Right lobe of liver (tissue), 6 donors: ENCODE measurements around the gene GATA3. TPM values are rescaled to one million over a fixed set of nuclear protein-coding genes. Genes with fewer than 3 reads are reported as not detected.
"Not testable (repeated sequence)": the region's sequence is repeated elsewhere in the genome, so short reads cannot be mapped to it uniquely, and the experiment has no call there.

Source experiments
- ATAC-seq, 4 donors: fragments of 200-7000 bp; cut with Tn5 transposase; one replicate each; pipeline ENCODE4 v1.9.1; 2020; ENCODE audit warnings: mild to moderate bottlenecking in 4 of 4, moderate library complexity in 4 of 4
- DNase-seq, 3 donors: peaks; one replicate each; pipeline ENCODE4 v3.0.0-alpha.2; 2020
- H3K27ac ChIP-seq, 3 donors: fragments of 200-600 bp; one replicate each; pipeline ENCODE4 v1.8.0; 2022
- H3K27me3 ChIP-seq, 2 donors: fragments of 200-600 bp; one replicate each; pipeline ENCODE4 v1.8.0; 2022
- H3K36me3 ChIP-seq, 4 donors: fragments of 200-600 bp; sonication (generic) in 1 of 4; one replicate each; pipeline versions ENCODE4 v1.5.1 to v1.8.0; 2017 to 2022; ENCODE audit warnings: control low read depth in 1 of 4
- H3K4me1 ChIP-seq, 4 donors: fragments of 200-600 bp; sonication (generic) in 1 of 4; one replicate each; pipeline versions ENCODE4 v1.5.1 to v1.8.0; 2017 to 2022; ENCODE audit warnings: control low read depth in 1 of 4
- H3K4me3 ChIP-seq, 3 donors: fragments of 200-600 bp; one replicate each; pipeline ENCODE4 v1.8.0; 2022
- H3K9me3 ChIP-seq, 4 donors: fragments of 200-600 bp; sonication (generic) in 1 of 4; one replicate each; pipeline versions ENCODE4 v1.5.1 to v1.8.0; 2017 to 2022; ENCODE audit warnings: control low read depth in 1 of 4
- POLR2A ChIP-seq: fragments of 450-650 bp; IDR thresholded peaks from one replicate; pipeline ENCODE4 v1.6.1; 2017; ENCODE audit warnings: antibody characterized with exemption, mild to moderate bottlenecking
- WGBS: methylation state at CpG from one replicate; pipeline ENCODE4 v1.1.6; 2018; ENCODE audit warnings: low coverage, low lambda C conversion rate; ENCODE audit not compliant: insufficient coverage; ENCODE audit errors: missing lambda C conversion rate; 5-methylcytosine and 5-hydroxymethylcytosine counted together
- intact Hi-C, 2 donors: fragments of 100-400 bp; cut with DNase I; formaldehyde crosslinking; loops; one replicate each; pipeline versions ENCODE4 v1.11.2 to v1.14.1; 2022
- total RNA-seq, 6 experiments: library from RNA; depleted of rRNA in 2 of 6; stranded (reverse); fragments of >200 nt in 2 of 6; fragmentation: NEBNext Ultra II Directional in 3 of 6; extraction: Animal tissue kit (Norgen Biotek cat#: 25700) in 3 of 6; gene quantifications; one replicate each; pipeline versions ENCODE4 v1.1.0 to v1.2.4, GENCODE V29; 2016 to 2023
- TF ChIP-seq, protein P1 (sequence below), 4 donors: fragments of 200-600 bp in 3 of 4; fragments of 450-650 bp in 1 of 4; IDR thresholded peaks; one replicate each; pipeline versions ENCODE4 v1.5.1 to v1.8.0; 2016 to 2022; ENCODE audit warnings: antibody characterized with exemption in 4 of 4, mild to moderate bottlenecking in 2 of 4
- donor health status: DM: no; HTN: yes; CAD: no.
- donor health status: DM: no; HTN: no; CAD: no.
- donor health status: DM: no; HTN: no; CAD: no.
- donor health status: DM: no; HTN: yes; CAD: no.
- donor health status: DM: no; HTN: yes; CAD: no.

The GATA3 gene
- total RNA-seq, 6 experiments from 2014 or later: 0.26 to 1.0 (median 0.53) TPM; not detected in 1

DNA sequence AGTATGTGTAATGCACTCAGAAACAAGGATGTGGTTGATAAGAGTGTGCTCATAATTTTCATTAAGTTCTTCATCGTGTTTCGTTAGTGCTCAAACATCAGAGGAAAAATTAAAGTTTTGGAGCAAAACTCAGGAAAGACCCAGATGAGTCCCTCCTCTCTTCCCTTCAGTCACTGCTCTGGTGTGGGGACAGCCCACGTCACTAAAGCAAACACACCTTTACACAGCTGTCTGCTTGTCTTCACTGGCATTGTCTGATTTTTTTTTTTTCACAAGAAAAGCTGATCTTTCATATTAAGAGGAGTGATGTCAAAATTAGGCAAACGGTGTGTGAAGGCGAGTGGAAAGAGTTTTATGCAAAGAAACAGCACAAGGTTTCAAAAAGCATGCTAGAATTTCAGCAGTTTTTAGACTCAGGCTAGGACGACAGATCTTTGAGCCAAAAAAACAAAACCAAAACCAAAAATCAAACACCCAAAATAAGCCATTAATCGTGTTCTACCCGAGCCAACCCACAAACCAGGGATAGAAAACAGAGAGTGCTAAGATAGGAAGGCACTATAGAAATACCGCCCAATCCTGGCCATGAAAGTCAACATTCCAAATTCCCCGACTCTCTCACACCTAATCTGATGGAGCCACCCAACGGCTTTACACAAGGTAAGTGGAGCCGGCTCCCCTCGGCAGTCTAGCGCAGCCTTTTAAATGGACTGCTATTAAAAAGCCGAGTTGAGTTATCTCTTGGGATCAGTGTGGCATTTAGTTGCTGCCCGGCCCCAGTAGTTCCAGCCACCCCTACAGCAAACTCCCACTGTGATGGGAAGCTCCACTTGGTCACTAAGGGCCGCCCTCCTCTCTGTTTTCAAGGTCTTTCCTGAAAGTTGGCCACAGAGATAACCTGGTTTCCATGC, 27.9 kb upstream of the GATA3 start:
- H3K27me3 ChIP-seq: no peaks in the 10 kb centered on the region
- TF ChIP-seq, protein P1, sequence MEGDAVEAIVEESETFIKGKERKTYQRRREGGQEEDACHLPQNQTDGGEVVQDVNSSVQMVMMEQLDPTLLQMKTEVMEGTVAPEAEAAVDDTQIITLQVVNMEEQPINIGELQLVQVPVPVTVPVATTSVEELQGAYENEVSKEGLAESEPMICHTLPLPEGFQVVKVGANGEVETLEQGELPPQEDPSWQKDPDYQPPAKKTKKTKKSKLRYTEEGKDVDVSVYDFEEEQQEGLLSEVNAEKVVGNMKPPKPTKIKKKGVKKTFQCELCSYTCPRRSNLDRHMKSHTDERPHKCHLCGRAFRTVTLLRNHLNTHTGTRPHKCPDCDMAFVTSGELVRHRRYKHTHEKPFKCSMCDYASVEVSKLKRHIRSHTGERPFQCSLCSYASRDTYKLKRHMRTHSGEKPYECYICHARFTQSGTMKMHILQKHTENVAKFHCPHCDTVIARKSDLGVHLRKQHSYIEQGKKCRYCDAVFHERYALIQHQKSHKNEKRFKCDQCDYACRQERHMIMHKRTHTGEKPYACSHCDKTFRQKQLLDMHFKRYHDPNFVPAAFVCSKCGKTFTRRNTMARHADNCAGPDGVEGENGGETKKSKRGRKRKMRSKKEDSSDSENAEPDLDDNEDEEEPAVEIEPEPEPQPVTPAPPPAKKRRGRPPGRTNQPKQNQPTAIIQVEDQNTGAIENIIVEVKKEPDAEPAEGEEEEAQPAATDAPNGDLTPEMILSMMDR (IDR thresholded peaks at IDR 0.05): no peak
- no peak for TF ChIP-seq POLR2A
- H3K9me3 ChIP-seq: no peaks in the 10 kb centered on the region
- H3K36me3 ChIP-seq: no peaks in the 10 kb centered on the region
- peak; percentile 65 to 89 (median 76) for ATAC-seq
- WGBS: 26% methylated on average over 16 of the region's 17 CpGs
- peak overlapping the region; percentile 19 to 25 (median 20) for H3K4me3 ChIP-seq
- intact Hi-C loops: no loop called here
- H3K27ac ChIP-seq: no peak overlapping the region
- peaks cover 0 to 5% (median 0%) of the 10 kb centered on the region in 4 donors for H3K4me1 ChIP-seq
- no peak for DNase-seq

DNA sequence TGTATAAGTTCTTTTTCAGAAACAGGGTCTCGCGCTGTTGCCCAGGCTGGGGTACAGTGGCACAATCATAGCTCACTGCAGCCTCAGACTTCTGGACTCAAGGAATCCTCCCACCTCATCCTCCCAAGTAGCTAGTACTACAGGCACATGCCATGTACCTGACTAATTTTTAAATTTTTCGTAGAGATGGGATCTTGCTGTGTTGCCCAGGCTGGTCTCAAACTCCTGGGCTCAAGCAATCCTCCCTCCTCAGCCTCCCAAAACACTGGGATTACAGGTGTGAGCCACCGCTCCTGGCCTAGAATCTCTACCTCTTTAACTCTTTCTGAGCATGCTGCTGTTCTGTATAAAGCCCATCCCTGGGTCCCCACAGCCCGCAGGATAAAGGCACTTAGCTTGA, 23.3 kb upstream of the GATA3 start:
- Histone ChIP-seq H3K27me3 (peaks cover 0 to 26% of the 10 kb centered on the region in 2 donors), H3K4me1 (peaks cover 0 to 16% (median 0%) of the 10 kb centered on the region in 4 donors)
- ATAC-seq, H3K4me3 ChIP-seq, intact Hi-C loops, H3K27ac ChIP-seq, H3K36me3 ChIP-seq, H3K9me3 ChIP-seq, DNase-seq: not testable (repeated sequence)
- WGBS: 73% methylated on average over 4 of the region's 5 CpGs

DNA sequence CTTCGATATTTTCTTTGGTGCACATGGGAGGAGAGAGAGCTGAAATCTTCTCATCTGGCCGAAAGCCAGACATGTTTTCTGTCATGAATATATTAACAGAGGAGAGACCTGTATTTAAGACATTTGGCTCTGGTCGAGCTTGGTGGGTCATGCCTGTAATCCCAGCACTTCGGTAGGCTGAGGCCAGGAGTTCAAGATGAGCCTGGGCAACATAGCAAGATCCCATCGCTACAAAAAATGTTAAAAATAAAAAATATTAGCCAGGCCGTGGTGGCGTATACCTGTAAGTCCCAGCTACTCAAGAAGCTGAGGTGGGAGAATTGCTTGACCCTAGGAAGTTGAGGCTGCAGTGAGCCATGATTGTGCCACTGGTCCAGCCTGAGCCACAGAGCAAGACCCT, 21.9 kb upstream of the GATA3 start:
- intact Hi-C loops: no loop called here

DNA sequence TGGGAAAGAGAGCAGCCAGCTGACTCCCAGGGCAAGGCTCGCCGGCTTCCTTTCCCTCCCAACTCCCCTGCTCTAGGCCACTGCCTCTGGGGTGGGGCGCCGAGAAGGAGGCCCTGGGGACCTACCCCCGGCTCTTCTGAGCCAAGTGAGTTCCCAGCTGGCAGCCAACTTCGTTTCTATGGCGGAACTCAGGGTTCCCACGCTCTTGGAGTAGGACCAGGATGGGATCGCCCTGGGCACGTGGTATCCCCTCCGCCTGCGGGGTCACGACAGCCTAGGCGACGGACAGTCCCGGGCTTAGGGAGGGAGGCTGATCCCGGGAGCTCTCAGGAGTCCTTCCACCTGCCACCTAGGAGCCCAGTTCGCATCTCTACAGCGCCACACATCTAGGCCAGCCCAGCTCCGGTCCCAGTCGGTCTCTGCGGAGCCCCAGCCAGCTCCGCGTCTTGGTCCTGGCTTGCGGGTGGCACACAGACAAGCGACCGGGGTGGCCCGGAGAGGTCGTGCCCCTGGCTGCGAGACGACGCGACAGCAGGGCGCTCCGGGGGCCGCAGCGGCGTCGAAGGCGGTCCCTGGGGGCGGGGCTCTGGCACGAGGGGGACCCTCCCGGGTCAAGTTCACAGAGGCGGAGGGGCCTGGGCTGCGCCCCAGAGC, 20.5 kb upstream of the GATA3 start:
- DNase-seq: no peak
- no peaks in the 10 kb centered on the region for H3K36me3 ChIP-seq
- peaks cover 6 to 49% of the 10 kb centered on the region in 2 donors for H3K27me3 ChIP-seq
- H3K4me3 ChIP-seq: peak overlapping the region in 1 of 3 donors; percentile 13
- TF ChIP-seq POLR2A: no peak
- TF ChIP-seq, protein P1 (IDR thresholded peaks at IDR 0.05): no peak
- peak; percentile 18 to 42 (median 32) for ATAC-seq
- no peaks in the 10 kb centered on the region for H3K9me3 ChIP-seq
- intact Hi-C loops: no loop called here
- 7% methylated on average over 6 of the region's 45 CpGs for WGBS
- peaks cover 0 to 17% (median 0%) of the 10 kb centered on the region in 4 donors for H3K4me1 ChIP-seq
- H3K27ac ChIP-seq: no peak overlapping the region

More for the DNA sequence above, 21.9 kb upstream of the GATA3 start:
- Histone ChIP-seq H3K4me1 (peaks cover 0 to 16% (median 0%) of the 10 kb centered on the region in 4 donors), H3K4me3 (no peak overlapping the region), H3K27me3 (peaks cover 6 to 40% of the 10 kb centered on the region in 2 donors), H3K27ac (no peak overlapping the region), H3K9me3 (no peaks in the 10 kb centered on the region), H3K36me3 (no peaks in the 10 kb centered on the region)
- DNase-seq (no peak), ATAC-seq (no peak)
- no peak for TF ChIP-seq POLR2A
- TF ChIP-seq, protein P1 (IDR thresholded peaks at IDR 0.05): no peak
- WGBS: 73% methylated on average over 7 of the region's 7 CpGs
